Cardiac fibroblast (primary cell): Measurements from ENCODE around the gene ELAVL1.
"Not testable (repeated sequence)": the region's sequence is repeated elsewhere in the genome, so short reads cannot be mapped to it uniquely, and the experiment has no call there.

Source experiments
- DNase-seq, 2 donors: peaks; one replicate each; pipeline versions ENCODE4 v3.0.0 to v3.0.0-alpha.2; 2010; ENCODE audit warnings: low read depth in 2 of 2
- H3K4me3 ChIP-seq, 2 donors: replicated peaks in 1 of 2; 1 replicate in 1 of 2; 2 replicates in 1 of 2; pipeline ENCODE4 v1.5.1; 2011; ENCODE audit warnings: low read depth in 2 of 2, low read length in 2 of 2, mild to moderate bottlenecking in 2 of 2, moderate library complexity in 1 of 2
- TF ChIP-seq, protein P1 (sequence below): IDR thresholded peaks from one replicate; pipeline ENCODE4 v1.5.1; 2011; ENCODE audit warnings: low read depth, mild to moderate bottlenecking, low read length, inconsistent platforms

The ELAVL1 gene

DNA sequence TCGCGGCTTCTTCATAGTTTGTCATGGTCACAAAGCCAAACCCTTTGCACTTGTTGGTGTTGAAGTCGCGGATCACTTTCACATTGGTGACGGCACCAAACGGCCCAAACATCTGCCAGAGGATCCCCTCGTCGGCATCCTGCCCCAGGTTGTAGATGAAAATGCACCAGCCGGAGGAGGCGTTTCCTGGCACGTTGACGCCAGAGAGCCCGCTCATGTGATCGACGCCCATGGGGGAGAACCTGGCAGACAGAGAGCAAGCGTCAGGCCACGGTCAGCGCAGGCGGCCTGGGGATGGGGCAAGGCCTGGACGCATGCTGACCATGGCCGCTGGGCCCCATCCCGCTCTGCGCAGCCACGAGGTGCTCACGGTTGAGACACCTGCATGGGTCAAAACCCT lies 41.9 kb downstream of the ELAVL1 start:
- no peak overlapping the region for H3K4me3 ChIP-seq
- DNase-seq, result no peak
- TF ChIP-seq, protein P1, sequence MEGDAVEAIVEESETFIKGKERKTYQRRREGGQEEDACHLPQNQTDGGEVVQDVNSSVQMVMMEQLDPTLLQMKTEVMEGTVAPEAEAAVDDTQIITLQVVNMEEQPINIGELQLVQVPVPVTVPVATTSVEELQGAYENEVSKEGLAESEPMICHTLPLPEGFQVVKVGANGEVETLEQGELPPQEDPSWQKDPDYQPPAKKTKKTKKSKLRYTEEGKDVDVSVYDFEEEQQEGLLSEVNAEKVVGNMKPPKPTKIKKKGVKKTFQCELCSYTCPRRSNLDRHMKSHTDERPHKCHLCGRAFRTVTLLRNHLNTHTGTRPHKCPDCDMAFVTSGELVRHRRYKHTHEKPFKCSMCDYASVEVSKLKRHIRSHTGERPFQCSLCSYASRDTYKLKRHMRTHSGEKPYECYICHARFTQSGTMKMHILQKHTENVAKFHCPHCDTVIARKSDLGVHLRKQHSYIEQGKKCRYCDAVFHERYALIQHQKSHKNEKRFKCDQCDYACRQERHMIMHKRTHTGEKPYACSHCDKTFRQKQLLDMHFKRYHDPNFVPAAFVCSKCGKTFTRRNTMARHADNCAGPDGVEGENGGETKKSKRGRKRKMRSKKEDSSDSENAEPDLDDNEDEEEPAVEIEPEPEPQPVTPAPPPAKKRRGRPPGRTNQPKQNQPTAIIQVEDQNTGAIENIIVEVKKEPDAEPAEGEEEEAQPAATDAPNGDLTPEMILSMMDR, result no peak

DNA sequence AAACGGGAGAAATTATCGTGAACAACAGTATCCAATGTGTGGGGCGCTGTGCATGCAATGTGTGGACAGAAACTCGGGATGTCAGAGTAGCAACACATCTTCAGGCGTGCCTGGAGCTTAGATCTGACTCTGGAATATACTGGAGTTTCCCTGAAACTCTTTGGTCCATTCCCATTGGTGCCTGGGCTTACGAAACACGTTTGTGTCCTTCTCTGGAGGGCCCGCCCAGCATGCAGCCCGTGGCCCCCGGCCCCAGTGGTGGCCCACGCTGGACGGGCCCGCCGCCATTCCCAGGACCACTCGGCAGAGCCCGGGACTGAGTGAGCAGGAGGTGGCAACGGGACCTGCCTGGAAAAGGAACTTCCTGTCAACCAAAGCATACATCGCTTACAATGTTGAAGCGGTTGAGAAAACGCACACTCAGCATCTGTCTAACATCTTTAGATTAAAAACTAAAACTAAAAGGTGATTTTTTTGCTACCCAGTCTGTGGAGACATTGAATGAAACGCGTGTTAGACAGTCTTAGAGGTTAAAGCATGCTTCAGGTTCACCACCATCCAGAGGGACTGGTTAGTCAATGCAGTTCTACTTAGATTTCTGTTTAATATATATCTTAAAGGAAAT lies 42.7 kb downstream of the ELAVL1 start:
- no peak overlapping the region for H3K4me3 ChIP-seq
- TF ChIP-seq, protein P1, result no peak
- no peak for DNase-seq

DNA sequence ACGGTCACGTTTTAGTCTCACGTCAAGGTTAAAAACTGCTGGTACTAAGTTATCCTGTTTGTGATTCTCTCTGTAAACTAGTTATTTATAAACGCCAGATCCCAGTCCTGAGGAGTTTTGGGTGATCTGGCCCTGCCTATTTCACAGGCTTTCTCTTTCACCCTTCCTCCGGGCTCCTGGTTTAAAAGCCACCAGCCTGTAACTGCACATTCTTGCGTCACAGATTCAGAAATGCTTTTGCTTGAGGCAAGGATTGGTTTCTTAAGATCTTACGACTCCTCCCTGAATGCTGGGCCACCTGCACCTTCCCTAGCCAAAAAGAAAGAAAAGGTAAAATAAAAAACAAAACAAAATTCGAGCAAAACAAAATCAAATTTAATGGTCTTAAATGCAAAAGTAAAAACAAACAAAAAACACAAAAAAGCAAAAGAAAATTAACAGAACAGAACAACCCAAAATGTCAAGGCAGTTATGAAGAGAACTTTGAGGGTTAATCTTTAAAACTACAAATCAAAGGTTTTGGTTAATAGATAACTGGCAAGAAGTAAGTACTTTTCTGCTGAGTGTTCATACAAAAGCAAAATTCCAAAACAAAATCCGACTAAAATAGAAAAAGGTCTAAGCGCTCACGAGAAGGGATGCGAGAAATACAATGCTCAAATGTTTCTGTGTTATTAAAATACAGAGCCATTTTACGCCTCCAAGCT lies 43.4 kb downstream of the ELAVL1 start:
- TF ChIP-seq, protein P1, result no peak
- H3K4me3 ChIP-seq, result no peak overlapping the region
- DNase-seq, result no peak

DNA sequence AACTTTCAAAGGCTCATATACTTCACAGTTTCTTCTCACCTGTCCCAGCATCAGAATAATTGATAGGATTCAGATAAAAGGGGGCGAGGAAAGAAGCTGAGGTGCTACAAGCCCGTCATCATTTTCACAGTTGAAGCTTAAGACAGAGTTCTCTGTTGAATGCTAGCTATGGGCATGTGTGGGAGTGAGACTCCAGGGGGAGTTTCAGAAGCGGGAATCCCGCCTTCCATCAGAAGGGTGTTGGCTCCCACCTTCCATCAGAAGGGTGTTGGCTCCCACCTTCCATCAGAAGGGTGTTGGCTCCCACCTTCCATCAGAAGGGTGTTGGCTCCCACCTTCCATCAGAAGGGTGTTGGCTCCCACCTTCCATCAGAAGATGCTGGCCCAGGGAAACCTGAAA lies 44.4 kb downstream of the ELAVL1 start:
- DNase-seq, H3K4me3 ChIP-seq: not testable (repeated sequence)

DNA sequence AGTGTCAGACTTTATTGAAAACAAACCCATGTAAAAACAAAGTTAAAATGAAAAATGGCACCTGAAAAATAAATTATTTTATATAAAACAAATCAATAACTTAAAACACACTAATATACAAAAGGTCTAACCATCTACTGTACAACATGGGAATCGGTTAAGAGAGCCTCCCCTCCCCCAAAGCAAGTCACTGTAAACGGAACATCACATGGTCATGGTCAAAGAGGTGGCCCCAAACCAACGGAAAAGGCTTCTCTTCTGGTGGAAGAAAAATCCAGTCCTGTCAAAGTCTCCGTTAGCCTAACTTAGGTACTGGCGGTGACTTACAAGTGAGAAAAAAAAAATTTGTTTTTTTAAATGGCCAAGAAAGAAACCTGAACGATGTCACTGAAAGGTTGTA lies 46.2 kb downstream of the ELAVL1 start:
- H3K4me3 ChIP-seq, result no peak overlapping the region
- DNase-seq, result no peak
- TF ChIP-seq, protein P1, result no peak

DNA sequence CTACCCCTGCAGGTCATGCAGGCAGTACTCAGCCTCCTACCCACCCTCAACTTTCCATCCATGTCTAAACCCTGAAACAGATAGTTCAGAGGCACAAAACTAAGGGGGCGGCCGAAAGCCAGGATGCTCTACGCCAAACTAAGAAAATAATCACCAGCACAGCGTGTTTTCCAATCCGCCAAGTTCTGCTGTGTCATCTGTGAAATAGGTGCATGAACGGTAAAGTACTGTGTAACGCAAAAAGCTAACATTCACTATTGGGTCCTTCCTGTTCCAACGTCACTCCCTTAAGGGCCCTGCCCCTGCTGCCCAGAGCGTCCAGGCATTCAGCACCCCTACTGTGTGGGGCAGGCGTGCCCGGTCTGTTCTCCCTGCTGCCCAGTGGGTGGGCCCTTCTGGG lies 49.7 kb downstream of the ELAVL1 start:
- DNase-seq, result no peak
- TF ChIP-seq, protein P1, result no peak
- H3K4me3 ChIP-seq, result no peak overlapping the region

DNA sequence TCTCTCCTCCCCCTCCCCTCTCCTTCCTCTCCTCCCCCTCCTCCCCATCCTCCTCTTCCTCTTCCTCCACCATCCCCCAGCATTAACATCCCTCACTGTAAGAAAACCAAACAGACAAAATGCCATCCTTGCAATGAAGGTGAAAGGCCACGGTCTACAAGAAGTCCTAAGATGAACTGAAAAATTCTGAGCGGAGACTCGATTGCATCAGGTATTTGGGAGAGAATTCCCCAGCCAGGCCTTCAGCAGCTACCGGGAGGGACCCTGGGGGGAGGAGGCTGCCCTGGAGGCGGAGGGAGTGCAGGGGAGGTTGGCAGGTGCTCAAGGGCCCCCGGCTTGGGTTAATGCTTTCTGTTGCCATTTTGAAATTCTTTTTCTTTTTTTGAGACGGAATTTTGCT lies 51.9 kb downstream of the ELAVL1 start:
- DNase-seq, result no peak
- H3K4me3 ChIP-seq, result no peak overlapping the region
- TF ChIP-seq, protein P1, result no peak
